Measurements from ENCODE around the gene ERCC2. TPM values are rescaled to one million over a fixed set of nuclear protein-coding genes. Genes with fewer than 3 reads are reported as not detected.

The ERCC2 gene
- total RNA-seq, 1 donor from 2014 or later = 67.3 TPM

GRCh38 chr19:45407091-45407375 is 36.7 kb upstream of the ERCC2 start:
- no peak overlapping the region for H3K27ac Mint-ChIP-seq (ENCODE audit: unreplicated experiment)
- peaks cover 3% of the 10 kb centered on the region for H3K36me3 Mint-ChIP-seq (ENCODE audit: low read depth)

GRCh38 chr19:45406226-45407090 is 36.1 kb upstream of the ERCC2 start, which contains the start of gene POLR1G:
Gene POLR1G (plus strand): TSS chr19:45406644. CDS start chr19:45406697, 53 bp downstream.
- Mint-ChIP-seq H3K27ac (ENCODE audit: unreplicated experiment) (peak within 1 kb of the TSS; percentile 99), H3K36me3 (ENCODE audit: low read depth) (peaks cover 3% of the 10 kb centered on the region), H3K4me1 (peaks cover 42% of the 10 kb centered on the region), H3K27me3 (ENCODE audit: low read depth) (peaks cover 46% of the 10 kb centered on the region), H3K4me3 (peak within 1 kb of the TSS; percentile 93), H3K9me3 (no peaks in the 10 kb centered on the region)
- TF ChIP-seq CTCF (conservative IDR thresholded peaks at IDR 0.05) = no peak
- peak; percentile 71 for DNase-seq (ENCODE audit: low read depth, low spot score)

More at GRCh38 chr19:45407091-45407375, 36.7 kb upstream of the ERCC2 start:
- H3K4me1 Mint-ChIP-seq = peaks cover 42% of the 10 kb centered on the region
- H3K27me3 Mint-ChIP-seq (ENCODE audit: low read depth) = peaks cover 41% of the 10 kb centered on the region
- no peaks in the 10 kb centered on the region for H3K9me3 Mint-ChIP-seq
- no peak for DNase-seq (ENCODE audit: low read depth, low spot score)
- TF ChIP-seq CTCF (conservative IDR thresholded peaks at IDR 0.05) = no peak
- H3K4me3 Mint-ChIP-seq = peak overlapping the region; percentile 93

- no peak for TF ChIP-seq CTCF (conservative IDR thresholded peaks at IDR 0.05)
- Mint-ChIP-seq H3K27ac (ENCODE audit: unreplicated experiment) (peak overlapping the region; percentile 99), H3K4me3 (peak overlapping the region; percentile 93), H3K4me1 (peaks cover 42% of the 10 kb centered on the region), H3K36me3 (ENCODE audit: low read depth) (peaks cover 2% of the 10 kb centered on the region), H3K27me3 (ENCODE audit: low read depth) (peaks cover 49% of the 10 kb centered on the region), H3K9me3 (no peaks in the 10 kb centered on the region)
- DNase-seq (ENCODE audit: low read depth, low spot score) = peak; percentile 83
Observed at GRCh38 chr19:45405435-45406225, 35.3 kb upstream of the ERCC2 start.

- Mint-ChIP-seq H3K4me1 (peaks cover 42% of the 10 kb centered on the region), H3K9me3 (no peaks in the 10 kb centered on the region), H3K27me3 (ENCODE audit: low read depth) (peaks cover 56% of the 10 kb centered on the region), H3K36me3 (ENCODE audit: low read depth) (no peaks in the 10 kb centered on the region), H3K27ac (ENCODE audit: unreplicated experiment) (peak within 1 kb of the TSS; percentile 99), H3K4me3 (peak within 1 kb of the TSS; percentile 93)
- no peak for DNase-seq (ENCODE audit: low read depth, low spot score)
- TF ChIP-seq CTCF (conservative IDR thresholded peaks at IDR 0.05) = no peak
Observed at GRCh38 chr19:45404557-45405434, 34.4 kb upstream of the ERCC2 start, which contains the start of gene PPP1R13L. Gene PPP1R13L (minus strand): TSS chr19:45405069. CDS start chr19:45398318, 6,751 bp downstream.
